Keratinocyte (primary cell): ENCODE results near the gene NDRG3.

Experiments
- CTCF ChIP-seq, 3 experiments: IDR thresholded peaks in 1 of 3; conservative IDR thresholded peaks in 1 of 3; optimal IDR thresholded peaks in 1 of 3; 2 replicates in 2 of 3; 3 replicates in 1 of 3; pipeline versions ENCODE3 to v1.5.1; 2011; ENCODE audit warnings: low read length in 3 of 3, mild to moderate bottlenecking in 3 of 3, moderate library complexity in 2 of 3, control low read depth in 1 of 3, inconsistent platforms in 1 of 3; ENCODE audit not compliant: insufficient read depth in 2 of 3; ENCODE audit errors: extremely low read depth in 1 of 3
- EZH2 ChIP-seq: IDR thresholded peaks from one replicate; pipeline ENCODE4 v1.6.1; 2012; ENCODE audit warnings: inconsistent platforms, mild to moderate bottlenecking, low read length, moderate library complexity

- TF ChIP-seq CTCF (optimal IDR thresholded peaks at IDR 0.05 in 1 of 3, IDR thresholded peaks at IDR 0.05 in 1 of 3, conservative IDR thresholded peaks at IDR 0.05 in 1 of 3; ENCODE audit: extremely low read depth in 1 of 3, insufficient read depth in 2 of 3, low read length in 3 of 3) (no peak), EZH2 (no peak)
These were observed 1.6 kb downstream of the NDRG3 start for GRCh38 chr20:36744243-36744642.
